Parathyroid adenoma (tissue), 2 donors: ENCODE measurements around the gene STYXL2.

ENCODE experiments used
- H2AFZ ChIP-seq: fragments of 300-600 bp; sonication (generic); one replicate; pipeline ENCODE4 v1.7.0; 2017; ENCODE audit warnings: antibody characterized with exemption, mild to moderate bottlenecking
- H3K27ac ChIP-seq: fragments of 300-600 bp; sonication (generic); one replicate; pipeline ENCODE4 v1.7.0; 2017
- H3K27me3 ChIP-seq: fragments of 300-600 bp; sonication (generic); one replicate; pipeline ENCODE4 v1.7.0; 2017; ENCODE audit warnings: low read length; ENCODE audit not compliant: control insufficient read depth, insufficient read depth
- H3K36me3 ChIP-seq: fragments of 300-600 bp; sonication (generic); one replicate; pipeline ENCODE4 v1.7.0; 2017; ENCODE audit warnings: low read length; ENCODE audit not compliant: control insufficient read depth, insufficient read depth
- H3K4me1 ChIP-seq: fragments of 300-600 bp; sonication (generic); one replicate; pipeline ENCODE4 v1.7.0; 2017; ENCODE audit warnings: control low read depth
- H3K4me2 ChIP-seq: fragments of 300-600 bp; sonication (generic); one replicate; pipeline ENCODE4 v1.7.0; 2017; ENCODE audit warnings: low read length
- H3K4me3 ChIP-seq: fragments of 300-600 bp; sonication (generic); one replicate; pipeline ENCODE4 v1.7.0; 2017; ENCODE audit warnings: low read depth, low read length
- H3K79me2 ChIP-seq: fragments of 300-600 bp; sonication (generic); one replicate; pipeline ENCODE4 v1.7.0; 2017; ENCODE audit warnings: control low read depth
- H3K9ac ChIP-seq: fragments of 300-600 bp; sonication (generic); one replicate; pipeline ENCODE4 v1.7.0; 2017; ENCODE audit warnings: mild to moderate bottlenecking
- H3K9me3 ChIP-seq: fragments of 300-600 bp; sonication (generic); one replicate; pipeline ENCODE4 v1.7.0; 2017; ENCODE audit warnings: low read length; ENCODE audit not compliant: control insufficient read depth
- TF ChIP-seq, protein P1 (sequence below): fragments of 300-600 bp; sonication (generic); IDR thresholded peaks from one replicate; pipeline ENCODE4 v1.7.0; 2017; ENCODE audit warnings: antibody characterized with exemption, mild to moderate bottlenecking
- donor health status: primary hyperparathyroidism.

STYXL2 gene

DNA sequence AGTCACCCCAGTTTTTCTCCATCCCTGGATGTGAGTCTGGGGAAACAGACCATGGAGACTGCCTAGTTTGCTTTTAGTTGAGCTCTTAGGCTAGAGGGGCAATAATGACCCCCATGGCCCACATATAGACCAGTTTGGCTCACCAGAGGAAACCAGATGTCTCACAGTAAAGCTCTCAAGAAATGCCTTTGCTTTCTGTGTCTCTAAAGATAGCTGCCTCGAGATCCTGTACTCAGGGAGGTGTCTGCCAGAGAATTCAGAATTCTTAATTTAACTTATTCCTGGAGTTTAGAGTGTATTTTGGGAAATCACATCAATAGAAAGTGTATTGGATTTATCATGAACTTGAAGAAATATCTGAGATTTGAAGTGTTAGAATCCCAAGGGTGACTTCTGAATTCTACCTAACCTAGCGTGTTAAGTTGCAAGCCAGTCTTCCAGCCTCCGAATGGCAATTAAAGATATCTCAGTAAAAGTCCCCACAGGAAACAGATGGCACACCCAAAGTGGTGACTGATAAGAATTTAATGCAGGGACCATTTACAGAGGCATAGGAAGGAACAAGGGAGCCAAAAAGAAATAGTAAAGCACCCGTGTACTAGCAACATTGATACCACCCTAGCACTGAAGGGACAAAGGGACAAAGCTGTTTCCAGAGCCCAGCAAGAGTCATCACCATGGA is 37.1 kb downstream of the STYXL2 start:
- H3K4me3 ChIP-seq: no peak overlapping the region
- H3K4me2 ChIP-seq: no peak overlapping the region
- H3K27ac ChIP-seq: no peak overlapping the region
- no peaks in the 10 kb centered on the region for H3K4me1 ChIP-seq
- no peak overlapping the region for H3K9ac ChIP-seq
- no peak overlapping the region for H2AFZ ChIP-seq
- TF ChIP-seq, protein P1, sequence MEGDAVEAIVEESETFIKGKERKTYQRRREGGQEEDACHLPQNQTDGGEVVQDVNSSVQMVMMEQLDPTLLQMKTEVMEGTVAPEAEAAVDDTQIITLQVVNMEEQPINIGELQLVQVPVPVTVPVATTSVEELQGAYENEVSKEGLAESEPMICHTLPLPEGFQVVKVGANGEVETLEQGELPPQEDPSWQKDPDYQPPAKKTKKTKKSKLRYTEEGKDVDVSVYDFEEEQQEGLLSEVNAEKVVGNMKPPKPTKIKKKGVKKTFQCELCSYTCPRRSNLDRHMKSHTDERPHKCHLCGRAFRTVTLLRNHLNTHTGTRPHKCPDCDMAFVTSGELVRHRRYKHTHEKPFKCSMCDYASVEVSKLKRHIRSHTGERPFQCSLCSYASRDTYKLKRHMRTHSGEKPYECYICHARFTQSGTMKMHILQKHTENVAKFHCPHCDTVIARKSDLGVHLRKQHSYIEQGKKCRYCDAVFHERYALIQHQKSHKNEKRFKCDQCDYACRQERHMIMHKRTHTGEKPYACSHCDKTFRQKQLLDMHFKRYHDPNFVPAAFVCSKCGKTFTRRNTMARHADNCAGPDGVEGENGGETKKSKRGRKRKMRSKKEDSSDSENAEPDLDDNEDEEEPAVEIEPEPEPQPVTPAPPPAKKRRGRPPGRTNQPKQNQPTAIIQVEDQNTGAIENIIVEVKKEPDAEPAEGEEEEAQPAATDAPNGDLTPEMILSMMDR: no peak
- no peaks in the 10 kb centered on the region for H3K9me3 ChIP-seq
- H3K27me3 ChIP-seq: no peaks in the 10 kb centered on the region
- no peaks in the 10 kb centered on the region for H3K36me3 ChIP-seq
- H3K79me2 ChIP-seq: no peaks in the 10 kb centered on the region

DNA sequence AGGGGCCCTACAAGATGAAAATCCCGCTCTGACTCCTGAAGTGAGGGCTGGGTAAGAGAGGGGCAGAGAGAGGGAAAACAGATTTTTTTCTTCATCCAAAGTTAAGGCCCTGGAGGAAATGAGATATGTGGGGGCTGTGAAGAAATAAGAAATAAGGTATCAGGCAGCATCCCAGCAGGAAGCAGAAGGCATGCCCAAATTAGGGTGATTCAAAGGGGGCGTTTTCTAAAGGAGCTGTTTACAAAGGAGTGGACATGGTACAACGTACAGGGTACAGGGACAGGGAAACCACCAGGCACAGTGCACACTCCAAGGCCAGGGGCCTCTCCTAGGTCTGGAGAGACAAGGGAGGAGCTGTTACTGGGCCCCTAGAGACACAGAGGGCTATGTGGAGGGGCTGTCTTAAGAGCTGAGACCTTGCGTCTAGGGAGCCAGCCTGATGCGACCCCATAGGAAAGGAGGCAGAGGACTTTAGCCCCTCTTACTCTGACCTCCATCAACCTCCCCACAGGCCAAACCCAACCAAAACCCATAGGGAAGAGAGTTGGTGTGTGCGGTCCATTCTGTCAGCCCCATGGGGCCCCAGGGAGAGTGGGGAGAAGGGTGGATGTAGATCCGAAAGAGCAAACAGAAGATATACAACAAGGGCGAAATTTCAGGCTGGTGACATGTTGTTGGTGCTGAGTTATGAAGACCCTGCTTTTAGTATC is 38.6 kb downstream of the STYXL2 start:
- Histone ChIP-seq H2AFZ (no peak overlapping the region), H3K9ac (no peak overlapping the region), H3K4me2 (no peak overlapping the region), H3K27me3 (no peaks in the 10 kb centered on the region), H3K4me1 (no peaks in the 10 kb centered on the region), H3K9me3 (no peaks in the 10 kb centered on the region), H3K27ac (no peak overlapping the region), H3K79me2 (no peaks in the 10 kb centered on the region), H3K4me3 (no peak overlapping the region), H3K36me3 (no peaks in the 10 kb centered on the region)
- TF ChIP-seq, protein P1: no peak

DNA sequence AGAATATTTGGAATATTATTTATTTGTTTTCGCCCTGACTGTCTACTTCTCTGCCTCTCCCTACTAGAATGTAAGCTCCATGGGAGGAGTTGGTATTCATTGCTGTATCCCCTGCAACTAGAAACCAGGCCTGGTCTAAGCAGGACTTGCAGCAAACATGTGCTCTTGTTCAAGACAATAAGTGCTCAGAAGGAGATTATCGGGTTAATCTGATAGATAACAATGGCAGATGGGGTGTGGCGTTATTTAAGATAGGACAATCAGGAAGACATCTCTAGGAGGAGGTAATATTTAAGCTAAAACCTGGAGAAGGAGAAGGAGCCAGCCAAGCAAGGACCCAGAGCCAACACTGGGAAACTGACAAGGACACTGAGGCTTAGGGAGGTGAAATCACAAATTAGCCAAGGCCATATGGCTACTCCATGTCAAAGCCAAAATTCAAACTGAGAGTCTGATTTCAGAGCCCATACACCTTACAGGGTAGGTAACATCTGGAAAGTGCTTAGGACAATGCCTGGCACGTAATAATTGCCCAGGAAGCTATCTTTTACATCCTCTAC is 41.5 kb downstream of the STYXL2 start:
- Histone ChIP-seq H3K4me3 (no peak overlapping the region), H3K9me3 (no peaks in the 10 kb centered on the region), H3K36me3 (no peaks in the 10 kb centered on the region), H2AFZ (no peak overlapping the region), H3K9ac (no peak overlapping the region), H3K27ac (no peak overlapping the region), H3K79me2 (no peaks in the 10 kb centered on the region), H3K4me1 (no peaks in the 10 kb centered on the region), H3K4me2 (no peak overlapping the region), H3K27me3 (no peaks in the 10 kb centered on the region)
- TF ChIP-seq, protein P1: no peak

DNA sequence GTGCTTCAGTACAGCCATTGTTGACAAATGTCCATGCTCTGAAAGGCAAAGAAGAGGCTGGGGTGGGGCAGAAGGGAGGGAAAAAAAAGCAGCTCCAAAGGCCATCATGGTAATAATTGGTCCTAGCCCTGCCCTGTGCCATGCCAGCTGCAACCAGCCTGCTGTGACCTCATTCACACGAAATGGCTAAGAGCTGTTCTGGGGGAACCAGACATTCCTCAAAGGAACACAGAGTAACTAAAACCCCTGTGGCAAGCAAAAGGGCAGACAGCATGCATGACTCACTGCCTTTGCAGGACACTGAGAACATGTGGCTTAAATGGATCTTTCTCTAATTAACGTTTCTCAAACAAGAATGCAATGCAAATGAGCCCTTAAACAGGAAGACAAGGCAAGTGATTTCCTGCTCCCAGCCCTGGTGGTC is 42.3 kb downstream of the STYXL2 start:
- no peak overlapping the region for H3K4me2 ChIP-seq
- H3K4me3 ChIP-seq: no peak overlapping the region
- H3K36me3 ChIP-seq: no peaks in the 10 kb centered on the region
- no peaks in the 10 kb centered on the region for H3K9me3 ChIP-seq
- H3K79me2 ChIP-seq: no peaks in the 10 kb centered on the region
- no peaks in the 10 kb centered on the region for H3K27me3 ChIP-seq
- TF ChIP-seq, protein P1: no peak
- H3K9ac ChIP-seq: no peak overlapping the region
- no peak overlapping the region for H2AFZ ChIP-seq
- no peaks in the 10 kb centered on the region for H3K4me1 ChIP-seq
- no peak overlapping the region for H3K27ac ChIP-seq
